ENCODE measurements around the gene GARIN5B.

DNA sequence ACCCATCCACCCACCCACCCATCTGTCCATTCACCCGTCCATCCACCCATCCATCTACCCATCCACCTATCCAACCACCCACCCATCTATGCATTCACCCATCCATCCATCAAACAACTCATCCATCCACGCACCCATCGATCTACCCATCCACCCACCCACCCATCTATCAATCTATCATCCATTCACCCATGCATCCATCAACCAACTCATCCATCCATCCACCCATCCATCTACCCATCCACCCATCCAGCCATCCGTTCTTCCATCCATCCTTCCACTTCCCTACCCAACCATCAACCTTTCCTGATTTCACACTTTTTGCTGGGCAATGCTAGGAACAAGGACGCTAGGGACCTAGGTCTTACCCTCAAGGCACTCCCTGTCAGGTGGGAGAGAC lies 19.0 kb upstream of the GARIN5B start:
- TF ChIP-seq, protein P1, sequence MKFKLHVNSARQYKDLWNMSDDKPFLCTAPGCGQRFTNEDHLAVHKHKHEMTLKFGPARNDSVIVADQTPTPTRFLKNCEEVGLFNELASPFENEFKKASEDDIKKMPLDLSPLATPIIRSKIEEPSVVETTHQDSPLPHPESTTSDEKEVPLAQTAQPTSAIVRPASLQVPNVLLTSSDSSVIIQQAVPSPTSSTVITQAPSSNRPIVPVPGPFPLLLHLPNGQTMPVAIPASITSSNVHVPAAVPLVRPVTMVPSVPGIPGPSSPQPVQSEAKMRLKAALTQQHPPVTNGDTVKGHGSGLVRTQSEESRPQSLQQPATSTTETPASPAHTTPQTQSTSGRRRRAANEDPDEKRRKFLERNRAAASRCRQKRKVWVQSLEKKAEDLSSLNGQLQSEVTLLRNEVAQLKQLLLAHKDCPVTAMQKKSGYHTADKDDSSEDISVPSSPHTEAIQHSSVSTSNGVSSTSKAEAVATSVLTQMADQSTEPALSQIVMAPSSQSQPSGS (IDR thresholded peaks at IDR 0.05; ENCODE audit: low read length) = no peak
- TF ChIP-seq TAF1 (IDR thresholded peaks at IDR 0.05; ENCODE audit: low read depth, low read length) = no peak
- no peak for TF ChIP-seq TAF7 (optimal IDR thresholded peaks at IDR 0.05; ENCODE audit: borderline replicate concordance, low read depth, low read length)
- no peak for TF ChIP-seq EZH2 (IDR thresholded peaks at IDR 0.05; ENCODE audit: low read depth, low read length, severe bottlenecking)
- TF ChIP-seq KDM1A (IDR thresholded peaks at IDR 0.05; ENCODE audit: borderline replicate concordance, low read length) = no peak
- TF ChIP-seq, protein P2, sequence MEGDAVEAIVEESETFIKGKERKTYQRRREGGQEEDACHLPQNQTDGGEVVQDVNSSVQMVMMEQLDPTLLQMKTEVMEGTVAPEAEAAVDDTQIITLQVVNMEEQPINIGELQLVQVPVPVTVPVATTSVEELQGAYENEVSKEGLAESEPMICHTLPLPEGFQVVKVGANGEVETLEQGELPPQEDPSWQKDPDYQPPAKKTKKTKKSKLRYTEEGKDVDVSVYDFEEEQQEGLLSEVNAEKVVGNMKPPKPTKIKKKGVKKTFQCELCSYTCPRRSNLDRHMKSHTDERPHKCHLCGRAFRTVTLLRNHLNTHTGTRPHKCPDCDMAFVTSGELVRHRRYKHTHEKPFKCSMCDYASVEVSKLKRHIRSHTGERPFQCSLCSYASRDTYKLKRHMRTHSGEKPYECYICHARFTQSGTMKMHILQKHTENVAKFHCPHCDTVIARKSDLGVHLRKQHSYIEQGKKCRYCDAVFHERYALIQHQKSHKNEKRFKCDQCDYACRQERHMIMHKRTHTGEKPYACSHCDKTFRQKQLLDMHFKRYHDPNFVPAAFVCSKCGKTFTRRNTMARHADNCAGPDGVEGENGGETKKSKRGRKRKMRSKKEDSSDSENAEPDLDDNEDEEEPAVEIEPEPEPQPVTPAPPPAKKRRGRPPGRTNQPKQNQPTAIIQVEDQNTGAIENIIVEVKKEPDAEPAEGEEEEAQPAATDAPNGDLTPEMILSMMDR (IDR thresholded peaks at IDR 0.05; ENCODE audit: control extremely low read depth in 1 of 3, insufficient read depth in 1 of 3, low read depth in 1 of 3, low read length in 3 of 3) = no peak
- no peak for TF ChIP-seq BRCA1 (IDR thresholded peaks at IDR 0.05; ENCODE audit: low read depth, low read length)
- TF ChIP-seq EP300 (IDR thresholded peaks at IDR 0.05; ENCODE audit: borderline replicate concordance in 1 of 2, low read depth in 2 of 2, low read length in 2 of 2) = no peak
- no peak for TF ChIP-seq POLR2A (IDR thresholded peaks at IDR 0.05; ENCODE audit: control extremely low read depth in 1 of 2, low read depth in 2 of 2, low read length in 2 of 2)
- TF ChIP-seq, protein P3, sequence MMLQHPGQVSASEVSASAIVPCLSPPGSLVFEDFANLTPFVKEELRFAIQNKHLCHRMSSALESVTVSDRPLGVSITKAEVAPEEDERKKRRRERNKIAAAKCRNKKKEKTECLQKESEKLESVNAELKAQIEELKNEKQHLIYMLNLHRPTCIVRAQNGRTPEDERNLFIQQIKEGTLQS (IDR thresholded peaks at IDR 0.05; ENCODE audit: insufficient read depth, low read depth, low read length) = no peak
- no peak for TF ChIP-seq SP4 (IDR thresholded peaks at IDR 0.05; ENCODE audit: low read length)
- no peak for TF ChIP-seq HDAC6 (IDR thresholded peaks at IDR 0.05; ENCODE audit: low read depth, low read length)
- TF ChIP-seq RBBP5 (IDR thresholded peaks at IDR 0.05; ENCODE audit: borderline replicate concordance, low read depth, low read length) = no peak

All from H1 (cell line).